Fibroblast of skin of right quadriceps (primary cell): ENCODE measurements around the gene SIT1.

Source experiments
- DNase-seq: peaks from one replicate; pipeline ENCODE4 v3.0.0-alpha.2; 2013

SIT1 gene, protein sequence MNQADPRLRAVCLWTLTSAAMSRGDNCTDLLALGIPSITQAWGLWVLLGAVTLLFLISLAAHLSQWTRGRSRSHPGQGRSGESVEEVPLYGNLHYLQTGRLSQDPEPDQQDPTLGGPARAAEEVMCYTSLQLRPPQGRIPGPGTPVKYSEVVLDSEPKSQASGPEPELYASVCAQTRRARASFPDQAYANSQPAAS

DNA sequence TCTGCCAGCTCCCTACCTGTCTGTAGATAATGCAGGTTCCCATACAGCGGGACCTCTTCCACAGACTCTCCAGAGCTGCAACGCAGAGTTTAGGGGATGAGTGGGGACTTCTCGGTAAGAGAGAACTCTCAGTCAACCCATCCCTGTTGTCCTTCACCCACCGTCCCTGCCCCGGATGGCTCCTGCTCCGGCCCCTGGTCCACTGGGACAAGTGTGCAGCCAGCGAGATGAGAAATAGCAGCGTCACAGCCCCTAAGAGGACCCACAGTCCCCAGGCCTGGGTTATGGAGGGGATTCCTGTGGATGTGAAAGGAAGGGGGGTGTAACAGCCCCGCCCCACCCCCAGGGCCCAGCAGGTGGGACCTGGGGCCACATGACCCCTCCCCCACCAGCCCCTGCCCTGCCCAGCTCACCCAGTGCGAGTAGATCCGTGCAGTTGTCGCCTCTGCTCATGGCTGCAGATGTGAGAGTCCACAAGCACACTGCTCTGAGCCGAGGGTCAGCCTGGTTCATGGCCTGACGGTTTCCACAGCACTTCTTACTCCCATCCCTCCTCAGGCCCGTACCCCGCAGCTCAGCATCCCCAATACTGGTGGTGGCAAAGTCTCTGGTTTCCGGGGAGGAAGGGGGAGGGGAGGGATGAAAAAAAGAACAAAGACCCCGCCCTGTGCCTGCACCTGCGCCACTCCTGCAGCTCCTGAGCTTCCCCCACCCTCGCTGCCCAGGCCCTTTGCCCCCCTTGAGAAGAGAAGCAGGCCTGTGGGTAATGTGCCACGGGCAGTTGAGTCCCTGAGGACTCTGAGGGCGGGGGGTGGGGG is at the start of gene SIT1:
Gene SIT1, minus strand, starts transcription at position 591 of the 818 bp plus-strand sequence. Its CDS starts 78 bp downstream, at position 513.
- DNase-seq = no peak

DNA sequence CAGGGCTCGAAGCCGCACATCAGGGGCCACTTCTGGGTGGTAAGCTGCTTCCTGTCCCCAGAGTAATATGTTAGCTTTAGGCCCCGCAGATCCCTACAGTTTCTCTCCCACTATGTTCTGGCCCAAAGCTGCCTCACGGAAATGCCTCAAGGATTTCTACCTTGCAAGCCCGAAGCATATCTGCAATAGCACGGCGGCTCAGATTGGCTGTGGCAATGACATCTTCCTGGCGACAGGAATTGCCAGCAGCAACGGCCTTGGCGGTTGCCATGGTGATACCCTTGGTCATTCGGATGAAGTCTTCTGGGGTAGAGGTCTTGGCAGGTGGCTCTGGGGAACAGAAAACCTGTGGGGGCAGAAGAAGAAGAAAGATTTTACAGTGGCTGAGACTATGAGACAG is 49.3 kb upstream of the SIT1 start:
- no peak for DNase-seq

DNA sequence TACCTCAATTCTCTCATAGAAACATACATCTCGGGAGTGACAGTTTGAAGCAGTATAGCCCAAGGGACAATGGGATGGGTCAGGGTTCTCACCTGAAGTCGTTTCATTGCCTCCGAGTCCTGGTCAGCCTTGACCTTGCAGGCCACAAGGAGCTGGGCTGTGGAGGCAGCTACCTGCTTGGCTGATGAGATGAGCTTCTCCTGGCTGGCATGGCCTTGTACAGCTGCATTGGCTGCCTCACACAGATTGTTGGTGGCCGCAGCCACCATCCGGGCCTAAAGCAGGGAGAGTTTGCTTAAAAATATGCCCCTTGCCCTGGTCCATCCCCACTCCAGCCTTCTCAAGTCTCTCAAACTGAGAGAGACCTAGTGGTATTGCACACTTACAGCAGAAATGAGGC is 47.5 kb upstream of the SIT1 start:
- no peak for DNase-seq

DNA sequence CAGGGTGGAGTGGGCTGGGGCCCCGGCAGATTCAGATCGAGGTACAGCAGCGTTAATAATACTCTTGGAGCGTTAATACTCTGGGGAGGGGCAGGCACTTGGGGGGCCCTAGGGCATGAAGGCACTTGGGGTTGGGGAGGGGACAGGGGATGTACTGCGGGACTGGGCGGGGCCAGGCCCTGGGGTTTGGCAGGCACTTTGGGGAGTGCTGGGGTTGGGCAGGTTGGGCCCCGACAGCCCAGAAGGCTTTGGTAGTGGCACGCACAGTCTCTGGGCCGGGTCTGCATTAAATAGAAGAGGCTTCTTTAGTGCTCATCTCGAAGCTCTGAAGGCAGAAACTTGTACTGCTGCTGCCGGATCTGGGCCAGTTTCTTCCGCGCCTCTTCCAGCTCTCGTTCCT is 46.8 kb upstream of the SIT1 start:
- no peak for DNase-seq

DNA sequence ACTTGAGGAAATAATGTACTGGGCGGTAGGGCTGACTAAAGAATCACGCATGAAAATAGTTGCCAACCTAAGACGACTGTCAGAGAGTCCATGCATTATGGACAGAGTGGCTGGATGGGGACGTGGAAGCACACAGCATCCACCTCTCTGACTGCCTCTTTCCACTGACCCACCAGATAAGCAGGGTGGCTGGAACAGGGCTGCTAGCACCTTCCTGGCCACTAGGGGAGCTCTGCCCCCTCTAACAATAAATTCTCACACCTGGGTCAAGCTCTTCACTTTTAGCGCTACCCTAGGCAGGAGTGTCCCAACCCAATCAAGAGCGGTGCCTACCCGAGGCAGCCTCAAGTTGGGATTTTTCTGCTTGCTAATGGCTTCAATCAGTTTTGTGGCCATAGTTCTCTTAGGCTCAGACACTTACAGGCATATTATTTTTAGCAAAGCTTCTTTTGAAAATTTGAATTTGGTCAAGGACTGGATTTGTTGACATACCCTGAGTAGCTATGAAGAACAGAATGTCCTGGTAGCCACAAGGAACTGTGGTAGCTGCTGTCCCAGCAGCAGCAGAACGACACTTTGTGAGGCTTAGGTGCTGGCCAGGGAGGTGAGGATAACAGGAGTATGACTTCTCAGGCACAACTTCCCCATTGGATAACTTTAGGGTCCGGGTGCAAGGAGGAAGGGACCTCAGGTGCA is 45.9 kb upstream of the SIT1 start:
- peak; percentile 32 for DNase-seq

DNA sequence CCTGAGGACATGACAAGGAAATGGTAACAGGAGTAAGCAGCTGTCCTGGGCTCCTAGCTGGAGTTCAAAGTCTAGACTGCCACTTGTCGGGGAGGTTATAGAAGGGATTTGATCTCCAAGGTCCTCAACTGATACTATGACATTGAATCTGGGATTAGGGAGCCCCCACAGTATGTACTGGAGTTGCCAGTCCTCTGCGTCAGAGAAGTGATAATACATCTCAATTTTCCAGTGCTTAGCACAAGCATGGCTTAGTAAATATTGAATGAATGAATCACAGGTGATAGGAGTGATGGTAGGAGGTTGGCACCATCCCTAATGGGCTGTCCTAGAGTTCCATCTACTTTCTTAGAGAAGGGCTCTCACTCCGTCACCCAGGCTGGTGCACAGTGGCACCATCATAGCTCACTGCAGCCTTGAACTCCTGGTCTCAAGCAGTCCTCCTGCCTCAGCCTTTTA is 45.2 kb upstream of the SIT1 start:
- DNase-seq = no peak

DNA sequence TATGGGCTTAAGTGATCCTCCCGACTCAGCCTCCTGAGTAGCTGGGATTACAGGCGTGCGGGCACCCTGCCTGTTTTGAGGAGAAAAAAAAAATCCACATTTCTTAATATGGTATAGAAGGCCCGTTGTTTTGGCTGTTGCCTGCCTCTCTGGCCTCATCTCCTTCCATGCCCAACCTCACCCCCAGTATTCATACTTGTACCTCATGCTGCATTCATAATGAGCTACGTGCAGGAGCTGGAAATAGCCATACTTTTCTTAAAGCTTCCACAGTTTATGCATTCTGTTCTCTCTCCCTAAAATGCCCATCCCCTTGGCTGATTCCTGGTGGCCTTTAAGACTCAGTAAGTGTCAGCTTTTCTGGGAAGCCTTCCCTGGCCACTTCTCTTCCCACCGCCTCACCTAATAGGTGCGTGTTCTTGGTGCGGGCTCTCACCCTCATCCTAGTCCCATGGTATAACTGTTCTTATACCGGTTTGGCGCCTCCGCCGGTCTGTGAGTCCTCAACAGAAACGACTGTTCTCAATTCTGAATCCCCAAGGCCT is 41.1 kb upstream of the SIT1 start:
- peak; percentile 26 for DNase-seq

DNA sequence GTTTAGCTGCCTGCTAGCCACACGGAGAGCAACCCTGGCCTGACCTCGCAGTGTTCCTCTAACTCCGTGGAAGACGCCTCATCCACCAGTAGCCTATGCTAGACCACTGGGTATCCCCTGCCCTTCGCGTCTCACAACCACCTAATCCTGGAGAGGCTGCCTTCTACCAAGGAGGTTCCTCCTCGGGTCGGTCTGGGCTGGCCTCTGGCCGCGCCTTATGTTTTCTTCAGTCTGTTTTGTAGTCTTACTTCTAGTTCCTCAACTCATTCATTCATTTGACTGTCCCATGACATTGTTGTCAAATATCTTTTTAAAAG is 40.6 kb upstream of the SIT1 start:
- no peak for DNase-seq

DNA sequence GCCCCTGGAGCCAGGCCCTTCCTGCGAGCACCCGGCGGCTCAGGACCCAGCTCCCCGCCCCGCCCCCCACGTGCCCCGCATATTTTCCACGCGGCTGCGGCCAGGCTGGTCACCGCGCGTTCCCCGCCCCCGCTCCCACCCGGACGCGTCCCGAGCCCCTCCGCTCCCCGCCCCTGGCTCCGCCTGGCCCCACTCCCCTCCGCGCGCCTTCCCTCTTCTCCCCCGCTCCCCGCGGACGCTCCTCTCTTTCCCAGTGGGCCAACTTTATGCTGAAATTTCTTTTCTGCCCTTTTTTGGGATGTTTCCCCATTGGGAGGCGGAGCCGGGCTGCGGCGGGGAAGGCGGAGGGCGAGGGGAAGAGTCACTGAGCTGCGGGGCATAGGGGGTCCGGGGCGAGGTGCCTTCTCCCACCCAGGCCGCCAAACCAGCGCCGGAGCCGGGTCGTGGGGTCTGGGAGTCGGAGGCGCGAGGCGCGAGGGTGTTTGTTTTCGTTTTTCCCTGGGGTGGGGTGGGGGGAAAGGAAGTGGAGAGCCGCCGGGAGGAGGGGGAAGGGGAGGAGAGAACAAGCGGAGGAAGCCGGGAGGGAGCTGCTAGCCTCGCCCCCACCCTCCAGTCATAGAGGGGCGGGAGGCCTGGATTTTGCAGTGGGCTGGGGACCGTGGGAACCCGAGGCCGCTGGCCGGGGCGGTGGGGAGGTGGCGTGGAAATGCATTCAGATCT is 40.0 kb upstream of the SIT1 start:
- peak; percentile 92 for DNase-seq

DNA sequence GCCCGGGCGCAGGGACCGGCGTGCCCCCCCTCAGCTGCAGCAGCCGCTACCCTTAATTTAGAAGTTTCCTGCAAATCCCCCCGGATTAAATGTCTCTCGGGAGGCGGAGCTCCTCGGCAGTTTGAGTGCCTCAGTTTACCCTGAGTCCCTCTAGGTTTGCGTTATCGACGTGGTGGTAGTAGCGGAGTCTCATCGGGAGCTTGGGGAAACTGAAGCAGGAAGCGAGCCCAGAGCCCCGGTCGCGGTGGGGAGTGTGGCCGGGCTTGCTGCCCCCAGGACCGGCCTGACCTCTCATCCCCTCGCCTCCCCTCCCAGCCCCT is 39.5 kb upstream of the SIT1 start:
- DNase-seq = no peak

DNA sequence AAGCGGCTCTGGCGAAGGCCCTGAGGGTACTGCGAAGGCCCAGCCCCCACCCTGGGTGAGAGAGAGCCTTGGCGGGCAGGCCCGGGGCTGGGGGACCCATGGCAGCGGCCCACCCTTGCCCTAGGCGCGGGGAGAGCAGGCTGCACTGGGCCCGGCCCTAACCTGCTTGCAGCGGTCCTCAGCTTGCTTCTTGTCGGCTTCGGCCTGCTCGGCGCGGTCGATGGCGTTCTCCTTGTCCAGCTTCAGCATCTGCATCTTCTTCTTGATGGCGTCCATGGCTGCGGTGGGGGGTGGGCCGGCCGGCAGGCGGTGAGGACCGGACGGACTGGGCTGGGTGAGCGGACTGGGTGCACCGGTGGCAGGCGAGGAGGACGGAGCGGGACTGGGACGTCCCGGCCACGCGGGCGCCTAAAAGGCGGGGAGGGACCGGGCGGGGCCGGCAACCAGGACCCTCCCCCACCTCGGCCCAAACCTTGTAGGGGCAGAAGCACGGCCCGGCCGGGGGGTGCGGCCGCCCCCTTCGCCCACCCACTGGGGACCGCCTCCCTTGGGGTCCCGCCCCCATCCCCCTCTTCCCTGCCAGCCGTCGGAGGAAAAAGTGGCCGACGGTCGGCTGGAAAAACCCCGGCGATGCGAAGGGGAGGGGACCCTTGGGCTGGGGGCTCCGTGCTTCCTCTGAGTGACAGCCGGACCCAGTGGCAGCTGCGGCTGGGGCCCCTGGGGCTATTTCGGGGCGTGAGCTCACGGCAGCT is 39.0 kb upstream of the SIT1 start, which contains the start of gene TPM2:
Gene TPM2, minus strand, starts transcription at position 384 of the 752 bp plus-strand sequence. Its CDS starts 108 bp downstream, at position 276.
- peak; percentile 95 for DNase-seq

DNA sequence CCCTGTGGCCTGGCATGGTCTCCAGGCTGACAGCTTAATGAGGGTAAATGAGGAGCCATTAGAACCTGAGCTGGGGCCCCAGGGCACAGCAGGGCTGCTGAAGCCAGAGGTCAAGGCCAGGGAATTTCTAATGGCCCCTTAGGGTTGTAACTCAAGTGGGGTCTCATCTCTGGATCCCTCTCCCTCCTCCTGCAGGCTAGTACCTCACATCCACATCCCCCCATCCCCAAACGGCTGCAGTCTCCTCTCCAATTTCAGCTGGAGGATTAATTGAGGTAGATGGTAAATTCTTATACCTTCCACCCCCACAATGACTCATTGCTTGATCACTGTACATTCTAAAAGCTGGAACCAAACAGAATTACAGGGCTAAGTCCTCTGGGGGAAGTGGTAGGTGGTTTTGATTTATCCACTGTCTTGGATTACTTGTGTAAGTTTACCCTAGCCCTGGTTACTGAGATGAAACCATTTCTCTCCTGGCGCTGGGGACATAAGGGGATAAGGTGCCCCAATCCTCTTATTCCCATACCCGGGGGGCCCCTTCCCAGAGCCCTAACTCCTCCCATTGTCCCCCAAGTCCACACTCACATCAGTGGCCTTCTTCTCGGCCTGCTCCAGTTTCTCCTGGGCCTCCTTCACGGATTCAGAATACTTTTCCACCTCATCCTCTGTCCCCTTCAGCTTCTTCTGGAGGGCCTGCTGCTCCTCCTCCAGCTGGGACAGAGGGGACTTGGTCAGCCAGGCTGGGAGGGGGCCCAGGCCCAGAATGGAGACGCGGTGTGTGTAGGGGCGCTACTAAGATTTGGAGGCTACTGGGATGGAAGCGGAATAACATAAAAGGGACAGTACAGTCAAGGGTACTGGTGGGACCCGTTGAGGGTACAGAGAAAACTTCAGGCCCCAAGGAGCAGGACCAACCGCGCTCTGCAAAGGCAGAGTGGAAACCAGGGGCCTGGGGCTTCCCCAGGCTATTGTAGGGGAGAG is 38.1 kb upstream of the SIT1 start:
- peak; percentile 91 for DNase-seq

DNA sequence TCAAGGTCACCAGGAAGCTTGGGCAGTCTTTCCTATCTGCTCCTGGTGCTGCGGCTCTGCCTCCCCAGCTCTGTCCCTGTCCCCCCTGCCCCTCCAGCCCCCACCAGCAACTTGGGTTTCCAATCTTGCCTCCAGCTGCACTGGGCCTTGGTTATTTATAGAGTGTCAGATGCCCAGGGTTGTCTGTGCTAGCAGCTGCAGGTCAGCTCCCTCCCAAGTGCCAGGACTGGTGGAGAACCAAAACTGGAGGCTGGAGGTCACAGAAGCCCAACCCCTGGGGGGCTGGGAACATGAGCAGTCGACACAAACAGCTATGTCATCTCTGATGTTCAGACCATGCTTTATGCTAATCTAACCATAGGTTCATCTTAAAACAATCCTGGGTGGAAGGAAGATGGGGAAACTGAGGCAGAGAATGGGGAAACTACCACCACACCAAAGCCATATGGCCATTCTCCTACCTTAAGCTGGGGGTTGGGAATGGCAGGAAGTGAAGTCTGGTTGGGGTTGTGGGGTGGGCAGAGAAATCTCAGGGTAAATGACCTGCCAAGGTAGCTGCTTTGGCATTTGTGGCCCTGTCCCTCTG is 37.3 kb upstream of the SIT1 start:
- DNase-seq = no peak

DNA sequence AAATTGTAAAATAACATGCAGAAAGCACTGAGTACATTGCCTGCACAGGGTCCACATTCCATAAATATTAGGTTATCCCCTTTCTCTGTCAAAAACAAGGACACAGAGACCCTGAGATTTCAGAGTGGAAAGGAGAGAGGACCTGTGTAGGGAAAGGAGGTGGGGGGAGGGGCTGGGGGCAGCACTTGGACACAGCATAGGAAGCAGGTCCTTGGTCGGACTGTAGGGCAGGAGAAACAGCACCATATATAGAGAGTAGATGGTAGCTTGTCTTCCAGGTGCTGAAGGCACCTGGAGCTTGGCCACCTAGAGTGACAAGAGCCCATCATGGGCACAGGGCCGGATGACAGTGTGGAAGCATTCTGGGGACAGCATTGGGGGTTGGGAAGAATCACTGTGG is 36.6 kb upstream of the SIT1 start:
- no peak for DNase-seq

DNA sequence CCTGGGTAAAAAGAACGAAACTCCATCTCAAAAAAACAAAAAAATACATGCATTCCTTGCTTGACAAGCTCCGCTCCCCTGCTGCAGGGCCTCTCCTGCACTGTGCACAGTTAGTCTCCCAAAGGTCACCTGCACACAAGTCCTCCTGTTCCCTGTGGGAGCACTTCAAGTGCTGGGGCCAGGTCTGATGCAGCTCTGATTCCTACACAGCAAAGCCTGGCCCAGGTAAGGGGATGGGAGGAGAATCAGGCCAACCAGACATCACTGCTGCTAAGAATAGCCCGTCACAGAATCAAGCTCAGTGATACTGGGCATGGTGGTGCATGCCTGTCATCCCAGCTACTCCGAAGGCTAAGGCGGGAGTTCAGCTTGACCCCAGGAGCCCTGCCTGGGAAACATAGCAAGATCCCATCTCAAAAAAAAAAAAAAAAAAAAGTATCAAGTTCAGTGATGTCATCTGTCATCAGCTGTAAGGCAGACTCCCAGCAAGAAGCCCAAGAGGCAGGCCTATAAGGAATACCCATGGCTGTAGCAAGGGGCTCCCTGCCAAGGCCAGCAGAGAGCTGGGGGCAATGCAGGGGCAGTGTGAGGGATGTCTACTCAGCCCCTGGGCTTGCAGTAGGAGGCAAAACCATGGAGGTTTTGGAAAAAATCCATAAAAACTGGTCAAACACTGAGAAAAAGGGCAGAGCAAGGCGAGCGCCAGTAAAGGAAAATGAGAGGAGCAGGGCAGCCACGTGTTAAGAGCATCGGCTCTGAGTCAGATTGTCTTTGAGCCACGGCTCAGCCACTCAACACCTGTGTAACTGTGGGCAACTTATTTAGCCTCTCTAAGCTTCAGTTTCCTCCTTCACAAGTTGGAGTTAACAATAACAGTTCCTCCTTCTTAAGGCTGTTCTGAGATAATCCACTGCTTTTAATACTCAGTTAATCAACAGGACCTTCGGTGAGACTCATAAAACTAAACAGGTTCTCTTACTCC is 35.8 kb upstream of the SIT1 start:
- DNase-seq = peak; percentile 47

DNA sequence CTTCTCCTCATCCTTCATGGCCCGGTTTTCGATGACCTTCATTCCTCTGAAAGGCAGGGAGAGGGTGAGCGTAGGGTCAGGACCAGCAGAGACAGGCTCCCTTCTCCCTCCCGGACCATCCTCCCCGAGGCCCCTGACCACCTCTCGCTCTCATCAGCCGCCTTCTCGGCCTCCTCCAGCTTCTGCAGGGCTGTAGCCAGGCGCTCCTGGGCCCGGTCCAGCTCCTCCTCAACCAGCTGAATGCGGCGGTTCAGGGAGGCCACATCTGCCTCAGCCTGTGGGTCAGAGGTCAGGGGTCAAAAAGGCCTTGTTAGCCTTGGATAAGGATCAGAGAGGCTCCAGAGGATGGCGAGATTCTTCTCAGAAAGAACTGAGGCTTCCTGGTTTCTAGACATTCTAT is 34.8 kb upstream of the SIT1 start:
- DNase-seq = no peak

DNA sequence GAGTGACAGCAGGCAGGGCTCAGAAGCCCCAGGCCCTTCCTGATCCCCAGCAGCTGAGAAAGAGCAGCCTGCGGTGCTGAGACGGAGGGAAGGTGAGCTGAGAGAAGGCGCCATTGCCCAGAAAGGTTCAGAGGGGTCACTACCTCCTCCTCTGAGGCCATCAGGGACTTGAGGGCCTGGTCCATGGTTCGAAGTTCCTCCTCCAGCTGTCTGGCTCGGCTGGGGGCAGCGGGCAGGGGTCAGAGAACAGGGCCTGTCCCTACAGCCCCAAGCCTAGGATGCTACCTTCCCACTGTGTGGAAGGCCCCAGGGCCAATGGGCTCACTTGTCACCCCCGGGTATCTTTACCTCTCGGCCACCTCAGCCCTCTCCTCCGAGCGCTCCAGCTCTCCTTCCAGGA is 34.2 kb upstream of the SIT1 start:
- DNase-seq = no peak

DNA sequence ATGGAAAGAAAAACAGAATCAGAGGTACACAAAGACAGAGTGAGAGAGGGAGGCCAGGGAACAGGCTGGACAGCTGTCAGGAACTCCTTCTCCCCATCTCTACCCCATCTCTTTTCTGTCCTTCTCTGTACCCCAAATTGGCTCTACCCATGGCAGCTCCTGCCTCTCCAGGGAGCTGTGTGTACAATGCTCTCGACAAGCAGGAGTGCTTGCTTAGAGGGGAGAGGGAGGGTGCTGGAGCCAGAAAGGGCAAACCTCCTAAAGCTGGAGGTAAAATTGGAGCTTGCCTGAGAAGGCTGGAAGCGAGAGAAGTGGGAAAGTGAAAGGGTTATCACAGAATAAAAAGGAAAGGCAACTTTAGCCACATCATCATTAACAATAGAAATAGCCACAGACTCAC is 32.6 kb upstream of the SIT1 start:
- DNase-seq = no peak

DNA sequence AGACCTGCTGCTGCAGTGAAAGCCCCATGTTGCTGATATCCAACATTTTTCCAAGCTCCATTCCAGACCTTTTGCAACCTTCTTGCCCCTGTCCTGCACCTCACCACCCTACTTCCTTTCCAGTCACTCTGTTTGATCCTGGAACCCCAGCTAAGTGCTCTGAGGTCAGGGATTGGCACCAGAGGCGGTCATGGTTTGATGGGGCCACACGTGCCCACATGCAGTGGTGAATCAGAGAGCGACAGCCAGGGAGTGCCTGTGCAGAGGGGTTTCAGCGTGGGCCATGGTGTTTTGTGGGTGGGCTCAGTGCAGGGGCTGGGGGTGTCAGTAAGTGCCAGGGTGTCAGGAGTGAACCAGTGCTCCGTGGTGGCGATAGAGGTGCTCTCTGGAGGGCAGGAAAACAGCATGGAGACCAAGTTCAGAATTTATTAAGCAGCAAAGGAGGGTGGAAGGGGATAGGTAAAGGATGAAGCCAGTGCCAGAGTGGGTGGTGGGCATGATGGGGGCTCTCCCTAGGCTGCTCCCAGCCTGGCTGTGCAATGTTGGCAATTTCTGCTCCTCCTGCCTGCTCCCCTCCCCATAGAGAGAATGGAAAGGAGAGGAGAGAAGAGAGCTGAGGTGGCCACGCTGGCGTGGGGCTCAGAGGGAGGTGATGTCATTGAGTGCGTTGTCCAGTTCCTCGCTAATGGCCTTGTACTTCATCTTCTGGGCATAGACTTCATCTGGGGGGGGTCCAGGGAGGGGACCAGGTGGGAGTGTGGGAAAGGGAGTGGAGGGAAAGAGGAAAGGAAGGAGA is 32.0 kb upstream of the SIT1 start:
- DNase-seq = no peak
